Kidney (tissue), 14 donors: ENCODE data around the gene TMEM94. TPM values are rescaled to one million over a fixed set of nuclear protein-coding genes. Genes with fewer than 3 reads are reported as not detected.
A peak's percentile ranks its signal among the peaks of the same experiment; 100 is the strongest.

Experiments used
- DNase-seq, 5 donors: peaks; one replicate each; pipeline ENCODE4 v3.0.0-alpha.2; 2013 to 2020
- FAIRE-seq: peaks from 2 replicates; lab custom pipeline; 2012; peaks lifted over from hg19 to GRCh38; lab: Jason Lieb, UNC
- H3K27ac ChIP-seq, 2 donors: one replicate each; pipeline ENCODE4 v1.7.0; 2013; ENCODE audit warnings: low read depth in 2 of 2, low read length in 2 of 2, inconsistent platforms in 1 of 2
- H3K27me3 ChIP-seq: one replicate; pipeline ENCODE4 v1.7.1; 2013; ENCODE audit warnings: low read length, inconsistent platforms; ENCODE audit not compliant: control insufficient read depth, insufficient read depth
- H3K36me3 ChIP-seq, 3 donors: one replicate each; pipeline versions ENCODE4 v1.7.0 to v1.7.1; 2013; ENCODE audit warnings: low read length in 3 of 3, control low read depth in 1 of 3, inconsistent platforms in 1 of 3; ENCODE audit not compliant: insufficient read depth in 3 of 3, control insufficient read depth in 2 of 3
- H3K4me1 ChIP-seq, 3 donors: one replicate each; pipeline versions ENCODE4 v1.7.0 to v1.7.1; 2013; ENCODE audit warnings: low read length in 3 of 3, inconsistent platforms in 1 of 3, low read depth in 1 of 3; ENCODE audit not compliant: control insufficient read depth in 2 of 3, insufficient read depth in 2 of 3
- H3K4me3 ChIP-seq, 3 donors: one replicate each; pipeline versions ENCODE4 v1.7.0 to v1.8.1; 2013; ENCODE audit warnings: low read length in 3 of 3, control low read depth in 1 of 3, inconsistent platforms in 1 of 3
- H3K9ac ChIP-seq, 3 donors: one replicate each; pipeline versions ENCODE4 v1.7.0 to v1.7.1; 2013; ENCODE audit warnings: low read length in 3 of 3, control low read depth in 1 of 3, inconsistent platforms in 1 of 3
- H3K9me3 ChIP-seq, 3 donors: one replicate each; pipeline versions ENCODE4 v1.7.0 to v1.7.1; 2013; ENCODE audit warnings: low read length in 3 of 3, control low read depth in 1 of 3, inconsistent platforms in 1 of 3; ENCODE audit not compliant: control insufficient read depth in 2 of 3, insufficient read depth in 1 of 3
- intact Hi-C: fragments of 100-400 bp; cut with DNase I; formaldehyde crosslinking; loops from one replicate; pipeline ENCODE4 v1.11.1; 2022
- polyA plus RNA-seq: library from polyadenylated mRNA; stranded (reverse); fragments of 350-450 nt; fragmentation: Illumina TruSeq; extraction: RNeasy Lipid Tissue Mini Kit (QIAGEN cat#74804); gene quantifications from one replicate; pipeline ENCODE4 v1.2.3, GENCODE V29; 2014; ENCODE audit warnings: low read depth, low replicate concordance; ENCODE audit not compliant: insufficient read depth
- total RNA-seq: library from RNA; stranded (reverse); fragmentation: NEBNext Ultra II Directional; extraction: Animal tissue kit (Norgen Biotek cat#: 25700); gene quantifications from one replicate; pipeline ENCODE4 v1.2.1, GENCODE V29; 2021
- TF ChIP-seq, protein P1 (sequence below): IDR thresholded peaks from 3 replicates; pipeline ENCODE4 v1.5.1; 2012; ENCODE audit warnings: mild to moderate bottlenecking, moderate library complexity, borderline replicate concordance; ENCODE audit not compliant: insufficient read depth; ENCODE audit errors: extremely low read depth
- donor health status: control.
- donor health status: control.
- donor health status: control.
- donor health status: control.
- donor health status: control.
- donor health status: DM: yes; HTN: yes; CAD: no.
- donor health status: Normal renal cell carcinoma (clear cell type).

The TMEM94 gene
- total and polyA plus RNA-seq, 2 donors from 2014 or later, result 49.6 to 82.6 TPM

DNA sequence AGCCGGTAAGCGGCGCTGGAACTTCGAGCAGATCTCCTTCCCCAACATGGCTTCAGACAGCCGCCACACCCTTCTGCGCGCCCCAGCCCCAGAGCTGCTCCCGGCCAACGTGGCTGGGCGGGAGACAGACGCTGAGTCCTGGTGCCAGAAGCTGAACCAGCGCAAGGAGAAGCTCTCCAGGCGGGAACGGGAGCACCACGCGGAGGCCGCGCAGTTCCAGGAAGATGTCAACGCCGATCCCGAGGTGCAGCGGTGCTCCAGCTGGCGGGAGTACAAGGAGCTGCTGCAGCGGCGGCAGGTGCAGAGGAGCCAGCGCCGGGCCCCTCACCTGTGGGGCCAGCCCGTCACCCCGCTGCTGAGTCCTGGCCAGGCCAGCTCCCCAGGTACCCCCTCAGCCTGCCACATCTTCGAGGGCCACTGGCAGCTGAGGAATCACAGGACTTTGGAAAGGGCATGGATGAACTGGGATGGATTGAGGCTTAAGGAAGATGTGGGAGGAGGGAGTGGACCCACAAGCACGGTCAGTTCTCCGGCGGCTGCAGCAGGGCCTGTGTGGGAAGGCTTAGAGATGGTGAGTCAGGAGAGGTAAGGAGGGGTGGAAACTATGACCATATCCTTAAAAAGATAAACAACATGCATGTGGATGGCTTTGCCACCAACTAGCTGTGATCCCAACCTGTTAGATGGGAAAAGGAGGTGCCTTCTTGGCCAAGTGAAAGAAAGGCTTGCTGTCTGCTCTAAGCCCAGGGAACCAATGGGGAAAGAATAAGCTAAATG lies 65.7 kb downstream of the TMEM94 start:
- Histone ChIP-seq H3K4me1 (peaks cover 0 to 11% (median 6%) of the 10 kb centered on the region in 3 donors), H3K9me3 (no peaks in the 10 kb centered on the region), H3K9ac (no peak overlapping the region), H3K36me3 (peaks cover 0 to 5% (median 4%) of the 10 kb centered on the region in 3 donors), H3K4me3 (no peak overlapping the region), H3K27me3 (no peaks in the 10 kb centered on the region), H3K27ac (no peak overlapping the region)
- DNase-seq, result no peak
- intact Hi-C loops, result no loop called here
- FAIRE-seq, result no peak
- TF ChIP-seq, protein P1, sequence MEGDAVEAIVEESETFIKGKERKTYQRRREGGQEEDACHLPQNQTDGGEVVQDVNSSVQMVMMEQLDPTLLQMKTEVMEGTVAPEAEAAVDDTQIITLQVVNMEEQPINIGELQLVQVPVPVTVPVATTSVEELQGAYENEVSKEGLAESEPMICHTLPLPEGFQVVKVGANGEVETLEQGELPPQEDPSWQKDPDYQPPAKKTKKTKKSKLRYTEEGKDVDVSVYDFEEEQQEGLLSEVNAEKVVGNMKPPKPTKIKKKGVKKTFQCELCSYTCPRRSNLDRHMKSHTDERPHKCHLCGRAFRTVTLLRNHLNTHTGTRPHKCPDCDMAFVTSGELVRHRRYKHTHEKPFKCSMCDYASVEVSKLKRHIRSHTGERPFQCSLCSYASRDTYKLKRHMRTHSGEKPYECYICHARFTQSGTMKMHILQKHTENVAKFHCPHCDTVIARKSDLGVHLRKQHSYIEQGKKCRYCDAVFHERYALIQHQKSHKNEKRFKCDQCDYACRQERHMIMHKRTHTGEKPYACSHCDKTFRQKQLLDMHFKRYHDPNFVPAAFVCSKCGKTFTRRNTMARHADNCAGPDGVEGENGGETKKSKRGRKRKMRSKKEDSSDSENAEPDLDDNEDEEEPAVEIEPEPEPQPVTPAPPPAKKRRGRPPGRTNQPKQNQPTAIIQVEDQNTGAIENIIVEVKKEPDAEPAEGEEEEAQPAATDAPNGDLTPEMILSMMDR, result no peak

DNA sequence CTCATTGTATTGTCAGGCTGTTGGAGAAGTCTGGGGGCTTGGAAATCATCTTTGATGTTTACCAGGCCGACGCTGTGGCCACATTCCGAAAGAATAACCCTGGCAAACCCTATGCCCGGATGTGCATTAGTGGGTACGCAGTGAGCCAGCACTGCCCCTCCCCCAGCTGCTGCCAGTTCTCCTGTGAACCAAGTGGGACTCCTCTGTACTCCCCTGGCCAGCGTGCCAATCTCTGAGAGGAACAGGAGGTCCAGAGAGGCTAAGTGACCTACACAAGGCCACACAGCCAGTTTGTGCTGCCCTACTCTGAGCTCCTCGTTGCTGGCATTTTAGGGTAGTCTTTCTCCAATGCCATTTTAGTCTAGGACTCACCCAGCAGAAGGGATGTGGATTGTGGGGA lies 67.2 kb downstream of the TMEM94 start:
- peaks cover 0 to 5% (median 0%) of the 10 kb centered on the region in 3 donors for H3K4me1 ChIP-seq
- no peak overlapping the region for H3K4me3 ChIP-seq
- H3K27ac ChIP-seq, result no peak overlapping the region
- no peak overlapping the region for H3K9ac ChIP-seq
- FAIRE-seq, result no peak
- intact Hi-C loops, result no loop called here
- peaks cover 0 to 4% (median 0%) of the 10 kb centered on the region in 3 donors for H3K36me3 ChIP-seq
- no peaks in the 10 kb centered on the region for H3K9me3 ChIP-seq
- no peaks in the 10 kb centered on the region for H3K27me3 ChIP-seq
- no peak for DNase-seq
- TF ChIP-seq, protein P1, result no peak

DNA sequence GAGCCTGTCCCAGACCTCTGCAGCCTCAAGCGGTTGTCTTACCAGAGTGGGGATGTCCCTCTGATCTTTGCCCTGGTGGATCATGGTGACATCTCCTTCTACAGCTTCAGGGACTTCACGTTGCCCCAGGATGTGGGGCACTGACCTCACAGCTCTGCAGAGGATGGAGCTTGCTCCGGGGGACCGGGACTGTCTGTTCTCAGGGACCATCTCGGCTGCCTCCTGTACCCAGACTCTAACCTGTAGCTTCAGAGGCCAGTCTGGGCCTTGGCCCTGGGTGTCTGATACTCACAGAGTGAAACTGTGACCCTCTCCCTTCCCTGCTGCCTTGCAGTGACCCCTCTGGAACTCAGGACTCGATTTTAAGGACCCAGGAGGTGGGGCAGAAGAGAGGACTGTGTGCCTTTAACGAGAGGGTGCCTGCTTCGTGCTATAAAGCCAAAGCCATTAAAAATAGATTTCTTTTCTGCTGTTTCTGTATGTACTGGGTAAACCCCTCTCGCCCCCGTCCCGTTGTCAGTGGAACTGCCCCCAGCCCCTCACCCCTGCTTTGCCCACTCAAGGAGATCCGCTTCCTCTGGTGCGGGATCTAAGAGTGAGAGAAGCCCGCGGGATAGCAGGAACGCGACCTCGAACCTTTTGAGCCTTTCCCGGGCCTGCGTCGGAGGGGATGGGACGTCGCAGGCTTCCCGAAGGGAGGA lies 68.0 kb downstream of the TMEM94 start:
- no peaks in the 10 kb centered on the region for H3K9me3 ChIP-seq
- H3K4me1 ChIP-seq, result peaks cover 0 to 5% (median 0%) of the 10 kb centered on the region in 3 donors
- FAIRE-seq (no peak), DNase-seq (no peak)
- H3K27me3 ChIP-seq, result no peaks in the 10 kb centered on the region
- H3K4me3 ChIP-seq, result peak overlapping the region in 2 of 3 donors; percentile 12 to 65
- TF ChIP-seq, protein P1, result no peak
- H3K27ac ChIP-seq, result peak overlapping the region; percentile 76 to 78
- intact Hi-C loops, result no loop called here
- H3K9ac ChIP-seq, result peak overlapping the region in 1 of 3 donors; percentile 36
- H3K36me3 ChIP-seq, result peaks cover 0 to 4% (median 0%) of the 10 kb centered on the region in 3 donors
